Liver (tissue), 9 donors: ENCODE results near the gene USP47. TPM values are rescaled to one million over a fixed set of nuclear protein-coding genes. Genes with fewer than 3 reads are reported as not detected.
"Not testable (repeated sequence)": the region's sequence is repeated elsewhere in the genome, so short reads cannot be mapped to it uniquely, and the experiment has no call there.

Source experiments
- DNase-seq: peaks from one replicate; pipeline ENCODE4 v3.0.0-alpha.2; 2017; ENCODE audit warnings: low spot score
- H3K27ac ChIP-seq, 2 donors: one replicate each; pipeline ENCODE4 v1.7.0; 2013; ENCODE audit warnings: inconsistent platforms in 2 of 2, low read length in 2 of 2, control low read depth in 1 of 2, low read depth in 1 of 2, mild to moderate bottlenecking in 1 of 2
- H3K27me3 ChIP-seq, 4 donors: one replicate each; pipeline versions ENCODE4 v1.6.1 to v1.7.0; 2013; ENCODE audit warnings: low read length in 3 of 4, inconsistent platforms in 1 of 4, mild to moderate bottlenecking in 1 of 4, moderate library complexity in 1 of 4; ENCODE audit not compliant: control insufficient read depth in 4 of 4, insufficient read depth in 4 of 4
- H3K36me3 ChIP-seq, 4 donors: one replicate each; pipeline versions ENCODE4 v1.6.1 to v1.7.0; 2013; ENCODE audit warnings: low read length in 3 of 4, mild to moderate bottlenecking in 3 of 4, low read depth in 1 of 4, moderate library complexity in 1 of 4; ENCODE audit not compliant: control insufficient read depth in 4 of 4, insufficient read depth in 3 of 4
- H3K4me1 ChIP-seq, 4 donors: one replicate each; pipeline versions ENCODE4 v1.6.1 to v1.7.0; 2013; ENCODE audit warnings: low read length in 3 of 4, mild to moderate bottlenecking in 3 of 4, moderate library complexity in 1 of 4; ENCODE audit not compliant: control insufficient read depth in 4 of 4, insufficient read depth in 4 of 4
- H3K4me3 ChIP-seq, 3 donors: one replicate each; pipeline versions ENCODE4 v1.6.1 to v1.7.0; 2013; ENCODE audit warnings: low read length in 3 of 3, control low read depth in 1 of 3, low read depth in 1 of 3, mild to moderate bottlenecking in 1 of 3
- H3K9ac ChIP-seq, 2 donors: one replicate each; pipeline ENCODE4 v1.7.0; 2013; ENCODE audit warnings: low read length in 2 of 2, mild to moderate bottlenecking in 2 of 2, moderate library complexity in 2 of 2, control low read depth in 1 of 2, low read depth in 1 of 2
- H3K9me3 ChIP-seq, 4 donors: one replicate each; pipeline versions ENCODE4 v1.6.1 to v1.7.0; 2013; ENCODE audit warnings: low read length in 3 of 4; ENCODE audit not compliant: control insufficient read depth in 4 of 4
- EGR1 ChIP-seq, 2 donors: IDR thresholded peaks; 2 replicates each; pipeline ENCODE4 v1.6.1; 2016 to 2018; ENCODE audit warnings: antibody characterized with exemption in 2 of 2, low read depth in 2 of 2
- FOXA1 ChIP-seq: IDR thresholded peaks from 2 replicates; pipeline ENCODE4 v1.6.1; 2016; ENCODE audit warnings: antibody characterized with exemption
- FOXA2 ChIP-seq: IDR thresholded peaks from 2 replicates; pipeline ENCODE4 v1.6.1; 2016; ENCODE audit warnings: antibody characterized with exemption
- GABPA ChIP-seq, 2 donors: IDR thresholded peaks in 1 of 2; conservative IDR thresholded peaks in 1 of 2; 2 replicates each; pipeline ENCODE4 v1.6.1; 2016; ENCODE audit warnings: antibody characterized with exemption in 2 of 2, mild to moderate bottlenecking in 1 of 2, moderate library complexity in 1 of 2
- HNF4A ChIP-seq, 2 donors: conservative IDR thresholded peaks; 2 replicates each; pipeline ENCODE4 v1.6.1; 2016; ENCODE audit warnings: antibody characterized with exemption in 2 of 2, mild to moderate bottlenecking in 2 of 2
- HNF4G ChIP-seq: IDR thresholded peaks from 2 replicates; pipeline ENCODE4 v1.6.1; 2016; ENCODE audit warnings: antibody characterized with exemption
- JUND ChIP-seq, 2 donors: IDR thresholded peaks; 2 replicates each; pipeline ENCODE4 v1.6.1; 2016; ENCODE audit warnings: antibody characterized with exemption in 2 of 2
- NR2F2 ChIP-seq: IDR thresholded peaks from 2 replicates; pipeline ENCODE4 v1.6.1; 2016; ENCODE audit warnings: antibody characterized with exemption
- RAD21 ChIP-seq, 2 donors: IDR thresholded peaks; 2 replicates each; pipeline ENCODE4 v1.6.1; 2016; ENCODE audit warnings: antibody characterized with exemption in 2 of 2, mild to moderate bottlenecking in 2 of 2
- RXRA ChIP-seq, 2 donors: IDR thresholded peaks; 2 replicates each; pipeline ENCODE4 v1.6.1; 2017 to 2018; ENCODE audit warnings: antibody characterized with exemption in 2 of 2, mild to moderate bottlenecking in 1 of 2
- SP1 ChIP-seq: IDR thresholded peaks from 2 replicates; pipeline ENCODE4 v1.6.1; 2018; ENCODE audit warnings: antibody characterized with exemption, mild to moderate bottlenecking
- TAF1 ChIP-seq: conservative IDR thresholded peaks from 2 replicates; pipeline ENCODE4 v1.6.1; 2016; ENCODE audit warnings: antibody characterized with exemption, mild to moderate bottlenecking
- YY1 ChIP-seq: IDR thresholded peaks from 2 replicates; pipeline ENCODE4 v1.6.1; 2016; ENCODE audit warnings: antibody characterized with exemption, mild to moderate bottlenecking
- WGBS: extraction: QIAGEN DNeasy Blood & Tissue Kit; methylation state at CpG from one replicate; pipeline ENCODE4 v1.1.7; 2013; 5-methylcytosine and 5-hydroxymethylcytosine counted together
- polyA plus RNA-seq, 2 donors: library from polyadenylated mRNA; stranded (reverse) in 1 of 2; unstranded in 1 of 2; fragments of 200-250 nt in 1 of 2; fragments of >200 nt in 1 of 2; fragmentation: Nextera tagmentation in 1 of 2; extraction: Ambion mirVana in 1 of 2; gene quantifications; one replicate each; pipeline versions ENCODE4 v1.2.1 to v1.2.3, GENCODE V29; 2013 to 2015
- total RNA-seq, 2 donors: library from RNA; depleted of rRNA; stranded (reverse); fragments of >200 nt; gene quantifications; one replicate each; pipeline ENCODE4 v1.2.3, GENCODE V29; 2014
- TF ChIP-seq, protein P1 (sequence below): IDR thresholded peaks from 2 replicates; pipeline ENCODE4 v1.6.1; 2016; ENCODE audit warnings: antibody characterized with exemption
- TF ChIP-seq, protein P2 (sequence below): IDR thresholded peaks from 2 replicates; pipeline ENCODE4 v1.6.1; 2016; ENCODE audit warnings: antibody characterized with exemption
- TF ChIP-seq, protein P3 (sequence below): fragments of 150-350 bp; IDR thresholded peaks from 2 replicates; pipeline ENCODE4 v1.5.1; 2017; ENCODE audit warnings: improper control_type of control experiment, low read depth, low read length; ENCODE audit not compliant: missing input control
- TF ChIP-seq, protein P4 (sequence below): IDR thresholded peaks from 2 replicates; pipeline ENCODE4 v1.6.1; 2016; ENCODE audit warnings: antibody characterized with exemption
- TF ChIP-seq, protein P5 (sequence below): IDR thresholded peaks from 2 replicates; pipeline ENCODE4 v1.6.1; 2016; ENCODE audit warnings: antibody characterized with exemption, mild to moderate bottlenecking
- donor health status: healthy.
- donor health status: healthy.
- donor health status: healthy.
- donor health status: healthy.
- donor health status: healthy.

USP47 gene
- total and polyA plus RNA-seq, 4 donors = 14.9 to 55.1 (median 32.2) TPM

DNA sequence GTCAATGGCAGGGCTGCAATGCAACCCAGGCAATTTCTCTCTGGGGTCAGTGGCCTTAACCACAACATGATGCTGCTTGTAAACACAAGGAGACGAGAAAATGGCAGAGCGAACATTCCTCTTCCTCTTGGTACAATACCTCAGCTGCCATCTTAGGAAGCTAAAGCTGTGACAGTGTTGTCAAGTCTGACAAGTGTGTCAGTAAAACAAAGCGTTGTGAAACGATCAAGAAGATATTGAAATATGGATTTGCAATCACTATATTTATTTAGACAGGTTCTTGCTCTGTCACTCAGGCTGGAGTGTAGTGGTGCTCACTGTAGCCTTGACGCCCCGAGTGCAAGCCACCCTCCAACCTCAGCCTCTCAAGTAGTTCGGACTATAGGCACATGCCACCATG, 14.5 kb upstream of the USP47 start:
- H3K36me3 ChIP-seq = no peaks in the 10 kb centered on the region
- TF ChIP-seq RAD21 (IDR thresholded peaks at IDR 0.05) = no peak
- no peak for TF ChIP-seq GABPA (IDR thresholded peaks at IDR 0.05 in 1 of 2, conservative IDR thresholded peaks at IDR 0.05 in 1 of 2)
- no peak for TF ChIP-seq TAF1
- TF ChIP-seq HNF4A (conservative IDR thresholded peaks at IDR 0.05) = no peak
- TF ChIP-seq FOXA2 = no peak
- TF ChIP-seq, protein P1, sequence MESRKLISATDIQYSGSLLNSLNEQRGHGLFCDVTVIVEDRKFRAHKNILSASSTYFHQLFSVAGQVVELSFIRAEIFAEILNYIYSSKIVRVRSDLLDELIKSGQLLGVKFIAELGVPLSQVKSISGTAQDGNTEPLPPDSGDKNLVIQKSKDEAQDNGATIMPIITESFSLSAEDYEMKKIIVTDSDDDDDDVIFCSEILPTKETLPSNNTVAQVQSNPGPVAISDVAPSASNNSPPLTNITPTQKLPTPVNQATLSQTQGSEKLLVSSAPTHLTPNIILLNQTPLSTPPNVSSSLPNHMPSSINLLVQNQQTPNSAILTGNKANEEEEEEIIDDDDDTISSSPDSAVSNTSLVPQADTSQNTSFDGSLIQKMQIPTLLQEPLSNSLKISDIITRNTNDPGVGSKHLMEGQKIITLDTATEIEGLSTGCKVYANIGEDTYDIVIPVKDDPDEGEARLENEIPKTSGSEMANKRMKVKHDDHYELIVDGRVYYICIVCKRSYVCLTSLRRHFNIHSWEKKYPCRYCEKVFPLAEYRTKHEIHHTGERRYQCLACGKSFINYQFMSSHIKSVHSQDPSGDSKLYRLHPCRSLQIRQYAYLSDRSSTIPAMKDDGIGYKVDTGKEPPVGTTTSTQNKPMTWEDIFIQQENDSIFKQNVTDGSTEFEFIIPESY = no peak
- no peak for TF ChIP-seq RXRA (IDR thresholded peaks at IDR 0.05)
- TF ChIP-seq HNF4G = no peak
- TF ChIP-seq, protein P2, sequence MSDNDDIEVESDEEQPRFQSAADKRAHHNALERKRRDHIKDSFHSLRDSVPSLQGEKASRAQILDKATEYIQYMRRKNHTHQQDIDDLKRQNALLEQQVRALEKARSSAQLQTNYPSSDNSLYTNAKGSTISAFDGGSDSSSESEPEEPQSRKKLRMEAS = no peak
- TF ChIP-seq SP1 = no peak
- TF ChIP-seq, protein P3, sequence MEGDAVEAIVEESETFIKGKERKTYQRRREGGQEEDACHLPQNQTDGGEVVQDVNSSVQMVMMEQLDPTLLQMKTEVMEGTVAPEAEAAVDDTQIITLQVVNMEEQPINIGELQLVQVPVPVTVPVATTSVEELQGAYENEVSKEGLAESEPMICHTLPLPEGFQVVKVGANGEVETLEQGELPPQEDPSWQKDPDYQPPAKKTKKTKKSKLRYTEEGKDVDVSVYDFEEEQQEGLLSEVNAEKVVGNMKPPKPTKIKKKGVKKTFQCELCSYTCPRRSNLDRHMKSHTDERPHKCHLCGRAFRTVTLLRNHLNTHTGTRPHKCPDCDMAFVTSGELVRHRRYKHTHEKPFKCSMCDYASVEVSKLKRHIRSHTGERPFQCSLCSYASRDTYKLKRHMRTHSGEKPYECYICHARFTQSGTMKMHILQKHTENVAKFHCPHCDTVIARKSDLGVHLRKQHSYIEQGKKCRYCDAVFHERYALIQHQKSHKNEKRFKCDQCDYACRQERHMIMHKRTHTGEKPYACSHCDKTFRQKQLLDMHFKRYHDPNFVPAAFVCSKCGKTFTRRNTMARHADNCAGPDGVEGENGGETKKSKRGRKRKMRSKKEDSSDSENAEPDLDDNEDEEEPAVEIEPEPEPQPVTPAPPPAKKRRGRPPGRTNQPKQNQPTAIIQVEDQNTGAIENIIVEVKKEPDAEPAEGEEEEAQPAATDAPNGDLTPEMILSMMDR = no peak
- TF ChIP-seq YY1 = no peak
- TF ChIP-seq FOXA1 = no peak
- TF ChIP-seq EGR1 (IDR thresholded peaks at IDR 0.05; ENCODE audit: low read depth in 2 of 2) = no peak
- TF ChIP-seq NR2F2 = no peak
- no peak for TF ChIP-seq JUND (IDR thresholded peaks at IDR 0.05)
- TF ChIP-seq, protein P4, sequence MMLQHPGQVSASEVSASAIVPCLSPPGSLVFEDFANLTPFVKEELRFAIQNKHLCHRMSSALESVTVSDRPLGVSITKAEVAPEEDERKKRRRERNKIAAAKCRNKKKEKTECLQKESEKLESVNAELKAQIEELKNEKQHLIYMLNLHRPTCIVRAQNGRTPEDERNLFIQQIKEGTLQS = no peak
- TF ChIP-seq, protein P5, sequence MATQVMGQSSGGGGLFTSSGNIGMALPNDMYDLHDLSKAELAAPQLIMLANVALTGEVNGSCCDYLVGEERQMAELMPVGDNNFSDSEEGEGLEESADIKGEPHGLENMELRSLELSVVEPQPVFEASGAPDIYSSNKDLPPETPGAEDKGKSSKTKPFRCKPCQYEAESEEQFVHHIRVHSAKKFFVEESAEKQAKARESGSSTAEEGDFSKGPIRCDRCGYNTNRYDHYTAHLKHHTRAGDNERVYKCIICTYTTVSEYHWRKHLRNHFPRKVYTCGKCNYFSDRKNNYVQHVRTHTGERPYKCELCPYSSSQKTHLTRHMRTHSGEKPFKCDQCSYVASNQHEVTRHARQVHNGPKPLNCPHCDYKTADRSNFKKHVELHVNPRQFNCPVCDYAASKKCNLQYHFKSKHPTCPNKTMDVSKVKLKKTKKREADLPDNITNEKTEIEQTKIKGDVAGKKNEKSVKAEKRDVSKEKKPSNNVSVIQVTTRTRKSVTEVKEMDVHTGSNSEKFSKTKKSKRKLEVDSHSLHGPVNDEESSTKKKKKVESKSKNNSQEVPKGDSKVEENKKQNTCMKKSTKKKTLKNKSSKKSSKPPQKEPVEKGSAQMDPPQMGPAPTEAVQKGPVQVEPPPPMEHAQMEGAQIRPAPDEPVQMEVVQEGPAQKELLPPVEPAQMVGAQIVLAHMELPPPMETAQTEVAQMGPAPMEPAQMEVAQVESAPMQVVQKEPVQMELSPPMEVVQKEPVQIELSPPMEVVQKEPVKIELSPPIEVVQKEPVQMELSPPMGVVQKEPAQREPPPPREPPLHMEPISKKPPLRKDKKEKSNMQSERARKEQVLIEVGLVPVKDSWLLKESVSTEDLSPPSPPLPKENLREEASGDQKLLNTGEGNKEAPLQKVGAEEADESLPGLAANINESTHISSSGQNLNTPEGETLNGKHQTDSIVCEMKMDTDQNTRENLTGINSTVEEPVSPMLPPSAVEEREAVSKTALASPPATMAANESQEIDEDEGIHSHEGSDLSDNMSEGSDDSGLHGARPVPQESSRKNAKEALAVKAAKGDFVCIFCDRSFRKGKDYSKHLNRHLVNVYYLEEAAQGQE = no peak
- no peaks in the 10 kb centered on the region for H3K9me3 ChIP-seq
- H3K4me1 ChIP-seq = no peaks in the 10 kb centered on the region
- no peak overlapping the region for H3K9ac ChIP-seq
- DNase-seq = no peak
- H3K27ac ChIP-seq = no peak overlapping the region
- no peak overlapping the region for H3K4me3 ChIP-seq
- no peaks in the 10 kb centered on the region for H3K27me3 ChIP-seq
- 83% methylated on average over 7 of the region's 7 CpGs for WGBS

DNA sequence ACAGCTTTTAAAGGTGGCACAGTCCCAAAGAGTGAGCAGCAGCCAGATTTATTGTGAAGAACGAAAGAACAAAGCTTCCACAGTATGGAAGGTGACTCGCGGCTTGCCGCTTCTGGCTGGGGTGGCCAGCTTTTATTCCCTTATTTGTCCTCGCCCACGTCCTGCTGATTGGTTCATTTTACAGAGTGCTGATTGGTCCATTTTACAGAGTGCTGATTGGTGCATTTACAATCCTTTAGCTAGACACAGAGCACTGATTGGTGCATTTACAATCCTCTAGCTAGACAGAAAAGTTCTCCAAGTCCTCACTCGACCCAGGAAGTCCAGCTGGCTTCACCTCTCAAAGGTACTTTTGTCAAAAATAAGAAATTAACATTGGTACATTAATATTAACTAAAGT, 10.4 kb upstream of the USP47 start:
- not testable (repeated sequence) for DNase-seq, H3K9ac ChIP-seq, H3K4me3 ChIP-seq, H3K4me1 ChIP-seq, H3K9me3 ChIP-seq, H3K27ac ChIP-seq, H3K36me3 ChIP-seq, H3K27me3 ChIP-seq
- WGBS = 85% methylated on average over 7 of the region's 7 CpGs
